ENCODE data around the gene SHROOM3.

SHROOM3 gene

GRCh38 chr4:76626686-76627465 is 191.8 kb downstream of the SHROOM3 start:
- DNase-seq: no peak

DNA sequence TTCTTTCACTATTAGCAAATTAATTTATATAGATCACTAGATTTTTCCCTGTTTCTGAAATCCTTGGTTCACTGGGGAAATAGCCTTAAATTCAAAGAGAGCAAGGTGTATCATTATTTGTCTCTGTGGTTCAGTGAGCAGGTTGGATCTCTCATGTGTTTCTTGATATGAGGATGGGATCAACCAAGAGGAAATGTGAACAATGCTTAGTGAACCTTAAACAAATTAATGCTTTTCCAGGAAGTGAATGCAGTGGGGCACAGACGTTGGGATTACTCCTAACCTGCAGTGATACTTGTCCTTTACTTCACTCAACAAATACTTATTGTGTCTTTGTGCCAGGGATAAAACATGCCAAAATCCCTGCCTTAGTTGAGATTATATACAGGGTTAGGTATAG is 193.2 kb downstream of the SHROOM3 start:
- DNase-seq: no peak

GRCh38 chr4:76630741-76631140 is 195.7 kb downstream of the SHROOM3 start:
- DNase-seq: no peak

GRCh38 chr4:76634220-76634619 is 199.2 kb downstream of the SHROOM3 start:
- DNase-seq: no peak

- no peak for DNase-seq
Measured at GRCh38 chr4:76637712-76638361, 202.8 kb downstream of the SHROOM3 start.

- DNase-seq: no peak
Measured at GRCh38 chr4:76639288-76639687, 204.3 kb downstream of the SHROOM3 start.

GRCh38 chr4:76640353-76640910 is 205.4 kb downstream of the SHROOM3 start:
- no peak for DNase-seq

DNA sequence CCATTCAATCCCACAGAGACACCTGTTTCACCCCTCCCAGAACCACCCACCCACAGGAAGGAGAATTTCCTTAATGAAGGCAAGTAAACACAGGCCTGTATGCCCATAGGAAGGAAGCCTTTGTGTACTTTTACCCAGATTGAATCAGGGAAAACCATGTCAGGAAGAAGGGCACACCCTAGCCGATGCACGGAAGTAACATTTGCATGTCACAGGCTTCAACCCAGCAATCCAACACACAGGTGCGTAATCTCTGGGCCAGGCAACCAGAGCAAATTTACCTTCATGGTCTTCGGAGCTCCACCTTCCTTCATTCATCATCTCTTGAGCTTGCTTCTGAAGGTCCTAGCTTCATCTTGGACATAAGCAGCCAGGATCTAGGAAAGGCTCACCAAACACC is 206.3 kb downstream of the SHROOM3 start:
- no peak for DNase-seq

- DNase-seq: no peak
Measured at GRCh38 chr4:76641758-76642157, 206.7 kb downstream of the SHROOM3 start.

GRCh38 chr4:76644831-76645485 is 209.9 kb downstream of the SHROOM3 start:
- DNase-seq: no peak

DNA sequence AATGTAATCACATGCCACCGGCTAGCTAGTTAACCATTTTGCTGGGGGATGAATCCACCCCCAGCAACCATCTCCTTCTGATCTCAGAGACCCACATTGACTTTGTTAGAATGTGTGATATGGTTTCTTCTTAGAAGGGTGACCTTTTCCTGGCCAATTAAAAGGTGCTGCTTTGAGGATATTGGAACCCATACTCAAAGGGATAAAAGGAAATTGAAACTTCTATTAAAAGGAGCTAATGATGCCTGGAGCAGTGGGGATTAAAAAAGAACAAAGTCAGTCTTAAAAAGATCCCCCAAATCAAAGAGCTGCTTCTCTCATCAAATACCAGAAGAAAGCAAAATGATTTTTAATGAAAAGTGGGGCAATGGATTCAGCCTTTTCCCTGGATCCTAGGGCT is 214.1 kb downstream of the SHROOM3 start:
- no peak for DNase-seq

DNA sequence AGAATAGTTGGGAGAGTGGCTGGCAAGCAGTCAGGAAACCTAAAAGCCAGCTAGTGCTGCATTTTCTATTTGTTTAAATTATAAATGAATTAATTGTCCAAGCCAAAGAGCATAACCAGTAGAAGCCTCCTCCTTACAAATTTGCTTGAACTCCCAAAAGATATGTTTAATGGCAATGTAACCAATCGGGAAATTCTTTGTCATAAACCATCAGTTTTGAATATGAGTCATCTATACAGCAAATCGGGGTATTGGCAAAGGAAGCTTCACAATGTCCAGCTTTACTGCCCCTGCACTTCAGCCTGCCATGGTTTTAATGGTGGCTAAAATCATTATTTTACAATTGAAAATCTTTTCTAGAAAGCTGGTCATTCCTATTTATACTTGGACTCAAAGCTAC is 216.6 kb downstream of the SHROOM3 start:
- no peak for DNase-seq

- no peak for DNase-seq
Measured at GRCh38 chr4:76652389-76652788, 217.4 kb downstream of the SHROOM3 start.

GRCh38 chr4:76654084-76654483 is 219.1 kb downstream of the SHROOM3 start:
- DNase-seq: no peak

- no peak for DNase-seq
Measured at GRCh38 chr4:76654791-76655190, 219.8 kb downstream of the SHROOM3 start.

DNA sequence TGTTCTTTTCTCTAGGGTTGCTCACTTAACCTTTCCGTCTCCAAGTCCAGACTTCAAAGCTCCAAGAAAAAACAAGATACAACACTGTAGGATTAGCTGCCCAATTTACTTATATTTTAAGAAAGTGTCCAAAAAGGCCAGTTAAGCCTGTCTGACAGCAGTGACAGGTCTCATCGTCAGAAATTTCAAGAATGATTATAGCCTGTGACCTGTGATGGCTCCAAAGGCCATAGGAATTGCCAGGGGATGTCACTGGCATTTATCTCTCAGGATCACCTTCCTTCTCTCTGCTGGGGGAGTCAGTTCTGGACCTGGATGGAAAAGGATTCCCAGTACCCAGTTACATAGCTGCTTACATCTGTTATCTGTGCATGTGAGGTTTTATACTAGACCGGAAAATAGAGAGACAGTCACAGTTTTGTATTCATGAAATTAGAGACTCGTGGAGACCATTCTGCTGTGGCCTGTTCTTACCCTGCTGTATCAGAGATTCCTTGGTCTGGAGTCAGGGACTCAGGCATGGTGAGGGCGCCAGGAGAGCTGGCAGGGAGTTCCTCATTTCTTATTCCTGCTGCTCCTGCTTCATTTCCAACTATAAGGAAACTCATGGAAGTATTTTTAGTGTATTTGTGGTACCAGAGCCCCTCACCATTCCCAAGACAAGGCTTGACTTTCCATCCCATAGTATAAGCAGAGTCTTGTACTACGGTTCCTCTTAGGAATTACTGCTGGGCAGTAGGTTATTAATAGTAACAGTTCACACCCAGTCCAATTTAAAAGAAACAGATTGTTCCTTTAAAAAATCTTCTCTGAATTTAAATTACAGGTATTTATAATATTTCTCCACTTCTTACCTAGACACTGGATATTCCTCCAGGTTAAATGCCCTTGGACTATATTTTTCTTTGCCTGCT is 220.8 kb downstream of the SHROOM3 start:
- no peak for DNase-seq

DNA sequence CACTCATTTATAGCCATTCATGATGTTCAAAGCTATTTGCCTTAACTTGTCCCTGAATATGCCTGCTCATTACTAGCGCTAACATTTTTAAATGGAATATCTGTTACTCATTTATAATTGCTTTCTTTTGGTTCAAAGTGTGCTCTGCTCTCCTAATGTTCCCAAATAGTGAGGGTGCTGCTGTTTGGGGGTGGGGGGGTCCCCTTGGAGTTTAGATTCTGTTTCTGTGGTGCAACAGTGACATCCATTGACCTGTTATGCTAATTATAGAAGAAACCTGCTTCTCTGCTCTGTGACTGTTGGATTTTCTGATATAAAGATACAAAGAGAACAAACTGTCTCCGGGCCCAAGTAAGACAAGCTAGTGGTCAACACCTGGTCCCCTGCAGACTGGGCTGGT is 222.4 kb downstream of the SHROOM3 start:
- DNase-seq: no peak

DNA sequence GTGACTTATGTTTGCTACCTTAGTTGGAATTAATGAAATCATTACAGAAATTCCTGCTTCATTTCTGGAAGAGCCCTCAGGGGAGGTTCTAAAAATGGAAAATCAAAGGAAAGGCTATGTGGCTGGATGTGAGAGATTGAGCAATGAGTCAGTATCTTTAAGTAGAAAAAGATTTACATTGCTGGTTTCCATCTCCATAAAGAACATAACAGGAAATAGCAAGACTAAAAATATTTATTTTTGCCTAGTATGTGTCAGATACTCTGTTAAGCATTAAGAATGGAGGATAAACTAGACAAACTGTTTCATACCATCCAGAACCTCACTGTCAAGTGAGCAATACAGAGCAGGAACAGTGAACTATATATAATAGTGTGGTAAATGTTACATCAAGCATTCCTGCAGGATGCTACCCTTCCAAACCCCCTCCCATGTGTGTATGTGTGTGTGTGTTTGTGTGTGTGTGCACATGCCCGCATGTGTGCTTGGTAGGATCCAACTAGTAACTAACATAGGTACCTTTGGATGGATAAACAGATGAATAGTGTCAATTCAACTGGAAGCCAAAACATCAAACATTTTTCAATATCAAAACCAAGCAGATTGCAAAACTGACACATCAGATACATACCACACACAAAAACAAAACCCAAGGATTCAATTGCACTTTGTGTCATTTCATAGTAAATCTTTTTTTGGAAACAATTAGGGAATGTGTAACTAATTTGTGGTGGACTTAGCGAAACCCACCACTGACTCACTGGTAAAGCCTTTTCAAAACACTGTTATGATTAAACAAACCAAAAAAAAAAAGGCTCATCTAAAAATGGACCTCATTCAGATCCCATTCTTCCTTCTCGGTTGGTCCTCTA is 223.4 kb downstream of the SHROOM3 start:
- DNase-seq: no peak

DNA sequence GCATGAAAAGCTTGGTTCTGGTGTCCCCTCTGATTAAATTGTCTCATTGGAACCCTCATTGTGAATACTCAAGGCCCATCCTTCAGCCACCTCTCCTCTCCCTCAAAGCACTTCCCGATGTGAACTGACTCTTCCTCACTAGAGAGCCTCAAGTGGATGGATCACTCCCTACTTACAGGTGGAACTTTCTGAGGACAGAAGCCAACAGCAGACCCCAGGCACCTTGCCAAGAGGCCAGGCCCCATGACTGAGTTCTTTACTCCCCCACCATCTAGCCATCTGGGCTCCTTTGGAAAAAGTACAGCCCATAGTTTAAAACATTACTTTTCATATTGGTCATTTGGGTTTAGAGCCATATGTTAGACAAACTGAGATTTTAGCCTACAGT is 224.1 kb downstream of the SHROOM3 start:
- DNase-seq: no peak

DNA sequence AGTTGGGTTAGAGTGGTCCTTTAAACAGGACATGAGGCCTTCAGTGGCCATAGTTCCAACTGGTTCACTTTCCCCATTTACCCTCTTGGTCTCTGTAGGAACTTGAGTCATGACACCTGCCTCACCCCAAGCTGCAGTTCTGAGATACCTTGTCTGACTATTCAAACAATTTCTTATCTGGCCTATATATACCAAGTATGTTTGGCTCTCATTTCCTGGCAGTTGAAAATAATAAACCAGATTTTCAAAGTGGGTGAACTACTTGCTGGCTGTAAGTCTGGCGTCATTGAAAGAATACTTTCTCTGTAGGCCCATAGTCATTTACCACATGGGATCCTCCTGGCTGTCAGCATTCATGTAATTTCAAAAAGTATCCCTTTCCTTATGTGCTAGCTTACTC is 228.8 kb downstream of the SHROOM3 start:
- DNase-seq: no peak

- DNase-seq: no peak
Measured at GRCh38 chr4:76665153-76665552, 230.1 kb downstream of the SHROOM3 start.

GRCh38 chr4:76665721-76666120 is 230.7 kb downstream of the SHROOM3 start:
- no peak for DNase-seq

Measured in stimulated activated CD4-positive, alpha-beta T cell treated with anti-CD3 and anti-CD28 coated beads, Interleukin-12 subunit alpha, Interleukin-12 subunit beta, amount 100 ng/mL, for 4 hours (primary cell).